Pulmonary artery endothelial cell (primary cell): Measurements from ENCODE around the gene FANCI. TPM values are rescaled to one million over a fixed set of nuclear protein-coding genes. Genes with fewer than 3 reads are reported as not detected.

Experiments
- DNase-seq: peaks from one replicate; pipeline ENCODE4 v3.0.0-alpha.2; 2011; ENCODE audit warnings: low read depth, low spot score
- total RNA-seq: library from RNA; depleted of rRNA; stranded (reverse); fragments of >200 nt; gene quantifications from 2 replicates; pipeline ENCODE4 v1.2.3, GENCODE V29; 2014

FANCI gene
- 36.5 and 55.3 TPM in 2 replicates for total RNA-seq

DNA sequence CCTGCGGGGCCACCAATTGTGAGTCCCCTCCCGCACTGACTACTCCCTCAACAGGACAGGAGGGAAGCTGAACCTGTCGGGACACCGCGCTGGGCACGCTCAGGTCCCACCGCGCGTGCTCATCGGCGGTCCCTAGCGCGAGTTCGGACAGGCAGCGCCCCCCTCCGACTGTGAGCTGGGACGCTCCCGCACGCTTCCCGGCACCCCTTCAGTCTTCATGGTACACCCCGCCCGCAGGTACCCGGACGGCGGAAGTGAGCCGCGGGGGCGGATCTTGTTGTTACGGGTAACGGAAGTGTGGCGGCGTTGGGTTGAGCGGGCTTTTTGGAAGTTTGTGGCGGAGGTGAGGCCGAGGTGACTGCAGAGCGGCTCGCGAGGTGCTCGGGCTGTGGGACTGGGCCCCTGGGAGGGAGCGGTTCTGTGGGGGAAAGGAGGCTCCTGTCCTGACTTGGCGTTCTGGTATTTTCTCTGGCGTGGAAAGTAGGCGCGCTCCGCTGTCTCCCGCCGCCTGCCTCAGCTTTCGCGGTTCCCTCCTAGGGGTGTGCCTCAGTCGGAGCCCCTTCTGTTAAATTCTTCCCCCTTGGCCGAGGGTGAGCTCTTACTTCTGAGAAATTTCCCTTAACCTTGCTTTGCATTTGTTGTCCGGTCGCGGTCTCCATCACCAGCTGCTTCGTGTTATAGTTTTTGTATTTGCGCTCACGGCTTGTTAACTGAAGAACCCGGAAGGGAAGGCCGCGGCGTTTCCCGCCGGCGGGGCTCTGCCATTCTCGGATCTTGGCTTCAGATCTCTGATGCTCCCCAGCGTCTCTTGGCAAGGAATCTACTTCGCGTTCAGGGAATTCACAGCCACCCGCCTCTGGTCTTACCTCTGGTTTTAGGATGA lies at the start of gene FANCI:
Gene FANCI, plus strand, starts transcription at position 289 of the 883 bp plus-strand sequence. CDS start 3,669 bp downstream, outside the sequence.
- DNase-seq: peak; percentile 67

DNA sequence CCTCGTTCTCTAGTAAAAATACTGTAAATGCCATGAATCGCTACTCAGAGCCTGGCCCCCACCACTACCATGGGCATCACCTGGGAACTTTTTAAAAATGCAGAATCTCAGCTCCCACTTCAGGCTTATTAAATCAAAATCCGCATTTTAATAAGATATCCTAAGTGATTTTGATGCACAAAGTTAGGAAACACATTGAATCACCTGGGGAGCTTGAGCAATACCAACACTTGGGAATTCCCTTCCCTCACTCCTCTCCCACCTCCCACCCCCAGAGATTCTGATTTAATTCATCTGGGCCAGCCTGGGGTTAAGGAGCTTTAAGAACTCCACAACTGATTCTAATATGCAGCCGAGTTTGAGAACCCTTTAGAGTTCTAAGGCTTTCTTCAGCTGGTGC lies 49.2 kb upstream of the FANCI start:
- DNase-seq: no peak

DNA sequence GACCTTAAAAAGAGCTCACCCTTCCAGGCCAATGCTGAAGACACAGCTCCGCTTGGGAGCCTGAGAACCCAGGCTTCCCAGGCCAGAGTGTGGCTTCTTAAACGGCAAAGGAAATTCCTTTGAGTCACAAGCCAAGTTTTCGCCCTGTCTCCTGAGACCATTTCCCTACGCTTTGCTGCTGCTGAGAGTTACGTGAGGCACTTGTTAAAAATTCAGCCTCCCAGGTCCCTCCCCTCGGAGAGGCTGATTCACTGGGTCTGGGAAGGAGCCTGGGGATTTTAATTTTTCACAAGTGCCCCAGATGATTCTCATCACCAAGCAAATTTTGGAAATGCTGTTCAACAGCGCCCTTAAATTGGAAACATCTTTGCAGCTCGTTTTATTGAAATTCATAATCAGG lies 47.9 kb upstream of the FANCI start:
- no peak for DNase-seq

DNA sequence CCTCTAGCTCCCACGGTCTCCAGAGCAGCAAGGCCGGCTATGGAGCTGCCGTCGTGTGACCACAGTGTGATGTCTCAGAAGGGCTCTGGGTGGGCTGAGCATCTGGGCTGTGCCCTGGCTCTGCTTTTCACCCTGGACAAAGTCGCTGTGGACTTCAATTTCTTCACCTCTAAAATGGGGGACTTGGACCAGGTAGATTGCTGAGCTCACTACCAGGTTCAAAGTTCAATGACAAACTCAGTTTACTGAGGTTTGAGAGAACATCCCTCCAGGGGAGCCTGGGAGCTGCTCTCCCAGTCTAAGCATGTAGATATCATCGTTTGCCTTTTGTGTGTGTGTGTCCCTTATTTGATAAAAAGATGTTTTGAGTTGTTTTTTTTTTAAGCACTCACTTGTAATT lies 47.5 kb upstream of the FANCI start:
- DNase-seq: no peak

DNA sequence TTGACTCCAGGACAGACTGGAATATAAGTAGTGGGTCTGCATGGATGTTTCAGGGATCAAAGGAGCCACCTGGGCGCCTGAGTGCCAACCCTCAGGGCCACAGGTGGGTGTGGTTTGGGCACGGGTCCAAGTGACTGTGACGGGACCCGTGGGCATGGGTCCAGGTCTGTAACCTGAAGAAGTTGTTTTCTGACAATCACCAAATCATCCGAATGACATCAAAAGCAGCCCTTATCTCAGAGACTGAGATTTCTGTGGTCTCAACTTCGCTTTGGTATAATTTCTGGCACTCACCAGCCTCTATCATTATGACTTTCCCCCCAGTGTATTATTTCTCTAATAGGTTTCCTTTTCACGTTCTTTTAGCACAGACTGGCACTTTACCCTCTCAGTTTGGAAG lies 46.8 kb upstream of the FANCI start:
- no peak for DNase-seq

DNA sequence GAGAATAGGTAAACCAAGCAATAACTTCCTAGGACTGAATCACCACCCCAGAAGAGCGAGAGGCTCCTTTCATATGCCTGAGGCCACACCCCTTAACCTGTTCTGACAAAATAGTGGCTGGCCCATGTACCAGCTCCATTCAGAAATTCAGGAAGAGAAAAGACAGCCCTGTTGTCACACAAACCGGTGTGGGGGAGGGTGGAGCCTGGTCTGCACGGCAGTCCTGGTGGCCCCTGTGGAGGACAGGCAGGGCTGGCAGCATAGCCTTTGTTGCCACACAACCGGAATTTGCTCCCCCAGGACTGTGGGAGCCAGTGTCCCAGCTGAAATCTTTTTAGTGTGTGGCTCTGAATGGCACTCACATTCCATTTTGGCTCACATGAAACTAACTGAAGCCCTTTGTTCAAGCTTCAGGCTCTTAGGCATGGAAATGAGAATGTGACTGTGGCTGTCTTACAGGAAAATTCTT lies 46.2 kb upstream of the FANCI start:
- DNase-seq: no peak

DNA sequence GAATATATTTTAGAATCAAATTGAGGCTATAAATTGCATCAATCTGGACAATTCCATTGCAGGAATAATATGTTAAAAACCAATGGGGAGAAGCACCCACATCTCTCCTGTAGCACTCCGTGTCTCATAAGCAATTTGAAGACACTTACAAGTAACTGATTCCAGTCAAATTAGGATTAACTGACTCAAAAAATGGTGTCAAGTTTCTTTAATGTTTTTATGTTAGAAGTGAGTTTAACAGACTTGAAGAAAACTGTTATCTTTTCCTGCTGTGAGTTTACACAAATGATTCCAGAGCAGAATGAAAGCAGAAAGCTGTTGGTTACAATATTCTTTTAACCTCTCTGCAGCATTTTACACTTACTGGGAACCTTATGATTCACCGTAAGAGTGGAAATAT lies 45.6 kb upstream of the FANCI start:
- DNase-seq: no peak

DNA sequence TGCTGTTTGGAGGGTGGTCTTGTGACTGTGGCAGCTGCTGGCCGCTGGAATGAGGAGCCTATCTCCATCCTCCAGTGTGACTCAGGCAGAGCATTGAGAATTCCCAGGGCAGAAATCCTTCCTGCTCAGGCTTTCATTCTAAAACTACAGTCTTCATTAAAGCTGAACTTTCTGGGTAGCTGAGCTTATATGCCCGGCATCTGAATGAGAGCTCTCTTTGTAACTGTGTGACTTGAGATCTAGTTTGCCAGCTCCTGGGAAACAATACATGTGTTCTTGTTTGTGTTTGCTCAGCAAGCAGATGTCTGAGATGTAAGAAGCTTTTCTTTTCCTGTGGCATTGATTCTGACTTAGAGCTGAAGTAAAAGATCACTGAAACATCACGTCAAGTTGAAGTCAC lies 44.8 kb upstream of the FANCI start:
- DNase-seq: no peak

DNA sequence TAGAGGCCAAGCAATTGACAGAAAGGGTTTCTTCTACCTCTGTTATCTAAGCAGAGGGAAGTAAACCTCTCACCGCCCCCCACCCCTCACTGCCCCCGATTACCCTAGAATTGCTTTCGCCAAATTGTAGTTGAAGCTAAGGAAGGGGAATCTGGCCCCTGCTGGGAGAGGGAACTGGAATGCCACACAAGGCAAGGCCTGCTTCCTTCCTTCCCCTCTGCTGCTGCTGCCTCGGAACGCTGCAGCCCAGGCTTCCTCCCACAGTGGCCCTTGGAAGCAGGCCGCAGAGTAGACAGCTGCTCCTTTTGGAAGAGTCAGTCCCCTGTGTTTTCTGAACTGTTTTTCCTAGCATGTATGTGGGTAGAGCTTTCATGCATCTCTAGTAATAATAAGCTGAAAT lies 44.0 kb upstream of the FANCI start:
- DNase-seq: no peak

DNA sequence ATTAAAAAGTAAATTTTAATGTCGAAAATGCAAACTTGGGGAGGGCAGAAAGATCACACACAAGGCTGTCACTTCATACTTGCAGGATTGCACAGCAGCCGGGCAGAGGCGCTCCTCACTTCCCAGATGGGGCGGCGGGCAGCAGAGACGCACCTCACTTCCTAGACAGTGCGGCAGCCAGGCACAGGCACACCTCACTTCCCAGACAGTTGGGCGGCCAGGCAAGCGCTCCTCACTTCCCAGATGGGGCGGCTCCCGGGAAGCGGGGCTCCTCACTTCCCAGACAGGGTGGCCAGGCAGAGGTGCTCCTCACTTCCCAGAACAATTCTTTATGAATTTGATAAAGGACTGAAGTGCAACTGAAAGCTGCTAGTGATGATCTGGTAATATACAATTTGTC lies 43.6 kb upstream of the FANCI start:
- no peak for DNase-seq

DNA sequence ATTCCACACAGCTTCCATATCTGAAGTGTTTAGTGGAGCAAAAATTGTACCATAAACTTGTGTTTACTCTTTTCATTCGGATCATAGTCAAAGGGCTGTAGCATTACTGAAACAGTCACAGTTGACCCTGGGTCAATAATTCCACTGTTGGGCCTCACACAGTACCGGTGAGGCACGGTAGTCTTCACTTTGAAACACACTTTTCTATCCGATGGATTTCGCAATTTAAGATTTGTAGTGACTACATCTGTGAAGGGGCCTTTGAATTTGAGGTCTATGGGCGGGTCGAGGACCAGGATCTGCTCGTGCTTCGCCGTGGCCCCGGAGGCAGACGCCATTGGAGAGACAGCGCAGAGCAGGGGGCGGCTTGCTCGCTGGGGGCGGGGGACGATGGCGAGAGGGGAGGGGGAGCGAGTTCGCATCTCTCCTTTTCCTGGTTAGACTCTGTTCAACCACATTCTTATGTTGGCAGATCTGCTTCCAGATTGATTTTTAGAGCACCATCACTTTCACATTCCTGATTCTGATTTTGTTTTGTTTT lies 42.2 kb upstream of the FANCI start:
- no peak for DNase-seq

DNA sequence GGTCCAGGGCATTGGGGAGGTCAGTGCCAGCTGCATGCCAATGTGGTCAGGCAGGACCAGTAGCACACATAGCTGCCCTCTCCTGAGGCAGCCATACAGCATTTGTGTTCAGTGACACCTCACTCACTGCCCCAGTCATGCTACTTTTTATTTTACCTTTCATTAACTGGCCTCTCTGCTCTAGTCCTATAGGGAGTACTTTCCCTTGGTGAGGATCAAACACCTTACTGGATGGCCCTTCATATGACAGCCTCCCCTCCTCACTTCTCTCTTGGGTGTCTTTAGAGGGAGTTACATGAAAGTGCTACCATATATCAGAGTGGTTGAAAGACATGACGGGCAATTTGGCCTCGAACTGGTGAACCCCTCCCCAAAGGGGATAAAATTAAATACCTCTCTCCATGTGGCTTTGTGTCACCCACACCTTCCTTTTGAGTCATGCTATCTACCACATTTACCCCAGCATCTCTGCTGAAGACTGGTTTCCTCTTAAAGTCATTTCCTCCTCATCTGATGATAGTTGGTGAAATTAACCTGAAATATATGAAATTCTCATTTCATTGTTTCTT lies 40.0 kb upstream of the FANCI start:
- DNase-seq: no peak

DNA sequence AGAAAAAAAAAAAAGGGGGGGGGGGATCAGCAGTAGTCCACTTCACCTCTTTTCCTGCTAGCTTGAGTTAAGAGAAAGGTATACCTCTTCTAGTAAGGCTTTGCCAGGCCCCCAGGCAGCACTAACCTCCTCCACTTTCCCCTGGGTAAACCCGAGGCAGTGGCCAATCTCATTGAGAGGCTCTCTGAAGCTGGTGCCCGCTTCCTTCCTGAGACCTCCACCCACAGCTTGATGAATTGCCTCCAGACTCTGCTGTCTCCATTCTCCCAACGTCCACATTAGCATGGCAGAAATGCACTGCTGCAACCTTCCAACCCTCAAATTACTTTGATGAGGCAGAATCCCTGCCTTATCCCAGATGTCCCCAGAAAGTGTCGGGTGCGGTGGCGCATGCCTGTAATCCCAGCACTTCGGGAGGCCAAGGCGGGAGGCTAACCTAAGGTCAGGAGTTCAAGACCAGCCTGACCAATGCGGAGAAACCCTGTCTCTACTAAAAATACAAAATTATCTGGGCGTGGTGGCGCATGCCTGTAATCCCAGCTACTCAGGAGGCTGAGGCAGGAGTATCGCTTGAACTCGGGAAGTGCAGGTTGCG lies 37.7 kb upstream of the FANCI start:
- no peak for DNase-seq

DNA sequence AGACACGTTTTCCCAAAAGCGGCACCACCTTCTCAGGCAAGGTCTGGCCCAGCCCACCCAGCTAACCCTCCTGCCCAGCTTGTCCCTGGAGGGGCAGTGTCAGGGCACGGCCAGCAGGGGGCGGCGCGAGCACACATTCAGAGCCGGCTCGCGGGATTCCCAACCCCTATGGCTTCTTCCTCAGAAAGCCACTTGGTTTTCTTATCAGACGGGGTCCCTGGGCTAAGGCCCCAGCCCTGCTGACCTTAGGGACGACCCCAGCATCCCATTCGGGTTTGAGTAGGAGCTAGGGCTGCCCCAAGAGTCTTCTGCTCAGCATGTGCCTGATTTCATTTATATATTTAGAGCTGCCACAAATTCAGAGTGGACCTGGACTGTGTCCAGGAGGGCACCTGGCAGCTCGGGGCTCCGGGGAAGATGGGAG lies 36.9 kb upstream of the FANCI start:
- DNase-seq: no peak

DNA sequence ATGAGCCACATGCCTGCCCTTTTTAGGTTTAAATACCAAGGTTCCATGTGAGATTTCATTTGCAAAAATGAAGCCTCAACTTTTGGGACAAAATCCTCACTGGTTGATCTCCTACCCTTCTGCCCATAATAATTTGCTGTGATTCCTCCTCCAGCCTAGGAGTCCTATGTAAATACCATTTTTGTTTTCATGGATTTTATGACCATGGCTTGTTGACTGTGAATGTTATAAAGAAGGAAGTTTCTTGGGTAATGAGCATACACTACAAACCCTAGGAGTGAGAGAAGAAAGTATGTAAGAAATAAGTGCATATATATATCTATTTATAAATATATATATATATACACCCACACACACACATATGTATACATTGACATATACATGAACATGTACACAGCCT lies 35.5 kb upstream of the FANCI start:
- DNase-seq: no peak

DNA sequence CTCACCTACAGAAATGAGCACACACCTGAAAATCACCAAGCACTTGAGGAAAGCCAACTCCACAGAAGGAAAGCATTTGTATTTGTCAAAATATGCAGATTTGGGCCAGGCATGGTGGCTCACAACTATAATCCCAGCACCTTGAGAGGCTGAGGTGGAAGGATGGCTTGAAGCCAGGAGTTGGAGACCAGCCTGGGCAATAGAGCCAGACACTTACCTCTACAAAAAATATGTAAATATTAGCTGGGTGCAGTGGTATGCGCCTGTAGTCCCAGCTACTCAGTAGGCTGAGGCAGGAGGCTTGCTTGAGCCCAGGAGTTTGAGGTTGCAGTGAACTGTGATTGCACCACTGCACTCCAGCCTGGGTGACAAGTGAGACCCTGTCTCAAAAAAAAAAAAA lies 34.7 kb upstream of the FANCI start:
- DNase-seq: no peak

DNA sequence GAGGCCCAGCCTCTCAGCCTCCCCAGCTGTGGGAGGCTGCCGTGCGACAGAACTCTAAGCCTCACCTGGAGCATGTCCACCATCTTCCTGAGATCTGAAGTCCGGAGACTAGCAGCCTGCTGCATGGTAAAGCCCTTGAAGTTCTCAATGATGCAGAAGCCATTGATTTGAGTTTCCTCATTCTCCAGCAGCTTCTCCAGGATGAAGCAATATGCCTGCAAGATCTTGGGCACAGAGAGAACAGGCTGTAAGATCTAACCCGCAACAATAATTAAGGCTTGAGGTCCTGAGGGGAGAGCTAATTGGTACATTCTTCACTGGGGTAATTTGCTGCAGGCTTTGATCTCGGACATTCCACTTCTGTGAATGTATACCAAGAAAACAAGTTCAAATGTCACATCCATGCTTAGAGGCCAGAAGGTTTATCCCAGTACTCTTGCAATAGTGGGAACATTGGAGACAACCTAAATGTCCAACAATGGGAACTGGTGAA lies 32.1 kb upstream of the FANCI start:
- DNase-seq: no peak

DNA sequence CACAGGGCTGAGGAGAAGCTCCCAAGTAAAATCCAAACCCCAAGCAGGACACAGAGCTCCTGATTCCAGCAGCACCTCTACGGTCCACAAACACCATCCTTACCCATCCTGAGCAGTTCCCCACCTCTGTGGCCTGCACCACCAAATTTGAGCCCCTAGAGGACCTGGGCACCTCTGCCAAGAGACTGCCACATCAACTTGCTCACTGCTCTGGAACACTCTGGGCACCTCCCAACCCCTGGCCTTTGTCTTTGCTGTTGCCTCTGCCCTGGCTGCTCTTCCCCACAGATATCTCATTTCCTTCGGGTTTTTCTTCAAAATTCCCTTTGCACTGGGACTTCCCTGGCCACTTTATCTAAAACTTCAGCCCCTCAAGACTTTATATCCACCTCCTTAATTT lies 28.2 kb upstream of the FANCI start:
- no peak for DNase-seq

DNA sequence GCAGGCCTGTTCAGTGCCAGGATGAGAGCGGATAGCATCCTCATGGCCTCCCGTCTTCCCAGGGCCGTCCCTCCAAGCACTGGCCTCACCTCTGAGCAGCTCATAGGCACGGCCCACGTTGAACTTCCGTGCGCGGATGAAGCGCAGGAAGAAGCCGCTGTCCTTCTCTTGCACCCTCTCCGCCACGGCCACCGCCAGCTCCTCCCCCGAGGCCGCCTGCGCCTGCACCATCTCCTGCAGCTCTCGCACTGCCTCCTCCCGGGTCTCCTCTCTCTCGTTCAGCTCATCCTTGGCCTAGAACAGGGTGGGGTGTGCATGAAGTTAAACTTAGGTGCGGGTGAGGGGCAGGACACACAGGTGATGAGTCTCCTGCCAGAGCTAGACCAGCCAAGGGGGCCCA lies 26.7 kb upstream of the FANCI start:
- no peak for DNase-seq

DNA sequence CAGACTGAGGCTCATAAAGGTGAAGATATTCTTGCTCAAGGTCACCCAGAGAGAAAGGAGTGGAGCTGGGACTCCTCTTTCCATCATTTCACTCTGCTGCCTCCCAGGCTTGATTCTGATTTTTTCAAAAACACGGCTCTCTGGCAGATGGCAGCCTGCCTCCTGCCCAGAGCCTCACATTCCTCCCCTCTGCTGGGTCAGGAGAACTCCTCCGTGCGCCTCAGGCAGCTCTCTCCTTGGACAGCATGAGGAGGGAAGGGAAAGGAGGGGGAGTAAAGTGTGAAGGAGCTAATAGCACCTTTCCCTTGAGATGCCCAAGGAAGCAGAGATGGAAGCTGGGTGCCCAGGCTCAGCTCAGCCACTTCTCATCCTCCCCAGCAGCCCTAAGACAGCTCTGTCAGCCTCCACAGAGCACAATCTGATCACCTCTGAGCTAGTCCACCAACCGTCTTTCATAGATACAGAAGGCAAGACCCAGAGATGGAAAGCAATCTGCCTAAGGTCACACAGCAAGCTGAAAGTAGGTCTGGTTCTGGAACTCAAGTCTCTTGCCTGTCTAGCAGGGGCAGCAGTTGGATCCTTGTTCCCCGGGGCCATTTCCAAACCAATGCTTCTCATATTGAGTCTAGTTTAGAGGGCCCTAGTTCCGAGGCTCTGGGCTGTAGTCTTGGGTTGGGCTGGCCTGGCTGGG lies 25.9 kb upstream of the FANCI start:
- no peak for DNase-seq

DNA sequence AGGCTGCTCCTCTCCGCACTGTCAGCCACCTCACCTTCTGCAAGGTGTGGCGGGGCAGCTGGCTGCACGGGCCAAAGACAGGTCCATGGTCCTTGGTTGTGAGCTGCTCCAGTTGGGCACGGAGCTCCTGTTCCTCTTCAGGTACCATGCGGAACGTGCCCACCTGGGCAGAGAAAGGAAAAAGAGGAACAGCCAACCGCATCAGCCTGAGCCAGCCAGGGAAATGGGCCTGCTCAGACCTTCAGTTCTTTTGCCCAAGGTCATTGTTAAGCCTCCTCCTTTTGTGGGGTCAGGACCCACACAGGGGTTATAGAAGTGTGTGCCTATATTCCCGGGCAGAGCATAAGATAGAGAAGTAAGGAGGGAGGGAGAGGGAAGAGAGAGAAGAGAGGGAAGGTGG lies 25.2 kb upstream of the FANCI start:
- no peak for DNase-seq

DNA sequence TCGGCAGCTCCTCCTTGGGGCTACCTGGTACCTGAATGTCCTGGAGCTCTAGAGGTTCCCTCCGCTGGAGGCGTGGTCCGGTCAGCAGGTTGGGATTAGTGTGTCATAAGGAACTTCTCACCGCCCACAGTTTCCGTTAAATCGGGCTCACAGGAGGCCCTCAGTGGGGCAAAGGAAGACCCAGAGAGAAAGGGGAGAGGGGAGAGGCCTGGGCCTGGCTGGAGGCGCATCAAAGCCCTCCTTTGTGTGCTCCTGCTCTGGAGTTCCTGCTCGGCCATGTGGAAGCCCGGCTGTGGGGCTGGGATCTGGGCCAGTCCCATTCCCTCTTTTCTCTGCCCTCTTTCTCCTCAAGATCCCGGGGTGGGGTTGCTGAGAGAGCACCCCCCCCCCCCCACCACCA lies 22.2 kb upstream of the FANCI start, which contains the start of gene RLBP1:
Gene RLBP1, minus strand, starts transcription at position 37 of the 400 bp plus-strand sequence. CDS start 2,604 bp downstream, outside the sequence.
- no peak for DNase-seq
